ENCODE measurements around the gene POLD2.
"Not testable (repeated sequence)": the region's sequence is repeated elsewhere in the genome, so short reads cannot be mapped to it uniquely, and the experiment has no call there.

Gene POLD2

DNA sequence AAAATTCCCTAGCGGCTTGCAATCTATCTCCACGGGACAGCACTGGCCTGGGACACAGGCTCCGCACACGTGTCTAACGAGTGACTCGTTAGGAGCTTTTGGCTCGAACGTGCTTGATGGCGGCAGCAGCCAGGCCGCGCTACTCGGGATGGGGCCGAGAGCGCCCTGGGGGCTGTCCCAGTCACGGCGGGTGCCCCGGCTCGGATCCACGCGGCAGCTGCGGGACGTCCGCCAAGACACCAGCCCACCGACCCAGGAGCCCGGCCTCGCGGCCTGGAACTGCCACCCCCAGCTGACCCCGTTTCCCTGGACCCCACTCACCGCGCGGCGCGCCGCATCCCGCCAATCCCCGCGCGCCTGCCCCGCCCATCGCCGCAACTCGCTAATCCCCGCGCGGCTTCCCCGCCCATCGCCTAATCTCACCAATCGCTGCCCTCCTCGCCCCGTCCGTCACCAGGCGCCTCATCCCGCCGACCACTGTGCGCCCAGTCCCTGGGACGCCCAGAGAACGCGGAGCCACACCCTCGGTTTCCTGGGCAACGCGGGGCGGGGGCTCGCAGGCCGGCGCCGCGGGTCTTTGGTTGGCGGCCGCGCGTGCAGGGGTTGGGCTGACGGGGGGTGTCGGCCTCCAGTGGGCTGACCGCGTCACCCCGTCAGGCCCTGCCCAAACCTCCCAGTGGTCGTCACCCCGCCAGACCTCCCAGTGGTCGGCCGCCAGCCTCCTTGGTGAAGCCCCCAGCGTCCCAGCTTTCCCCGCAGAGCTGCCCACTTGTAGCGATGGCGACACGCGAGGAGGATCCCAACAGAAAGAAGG is at the start of gene POLD2:
TSS of gene POLD2 (minus strand) at position 359 of the 814 bp plus-strand sequence. CDS start 1,495 bp downstream, outside the sequence.
- Histone ChIP-seq H3K4me1 (ENCODE audit: control insufficient read depth, insufficient read depth, low read length) (no peaks in the 10 kb centered on the region; the same call in 1 of the 2 replicates), H3K9me3 (ENCODE audit: control insufficient read depth, insufficient read depth, low read length) (no peaks in the 10 kb centered on the region), H3K4me3 (ENCODE audit: low read length) (peak within 1 kb of the TSS; percentile 88), H3K27ac (ENCODE audit: low read length) (no peak within 1 kb of the TSS), H3K36me3 (ENCODE audit: control insufficient read depth, insufficient read depth, low read length) (peaks cover 2% of the 10 kb centered on the region; the same call in 1 of the 2 replicates), H3K27me3 (ENCODE audit: control insufficient read depth, insufficient read depth, low read length) (no peaks in the 10 kb centered on the region; the same call in none of the 2 replicates)
- DNase-seq (ENCODE audit: low read depth, low spot score), result peak; percentile 79
- WGBS (ENCODE audit: insufficient coverage, insufficient read length), result no CpG with 5 or more reads among the region's 86 CpGs

DNA sequence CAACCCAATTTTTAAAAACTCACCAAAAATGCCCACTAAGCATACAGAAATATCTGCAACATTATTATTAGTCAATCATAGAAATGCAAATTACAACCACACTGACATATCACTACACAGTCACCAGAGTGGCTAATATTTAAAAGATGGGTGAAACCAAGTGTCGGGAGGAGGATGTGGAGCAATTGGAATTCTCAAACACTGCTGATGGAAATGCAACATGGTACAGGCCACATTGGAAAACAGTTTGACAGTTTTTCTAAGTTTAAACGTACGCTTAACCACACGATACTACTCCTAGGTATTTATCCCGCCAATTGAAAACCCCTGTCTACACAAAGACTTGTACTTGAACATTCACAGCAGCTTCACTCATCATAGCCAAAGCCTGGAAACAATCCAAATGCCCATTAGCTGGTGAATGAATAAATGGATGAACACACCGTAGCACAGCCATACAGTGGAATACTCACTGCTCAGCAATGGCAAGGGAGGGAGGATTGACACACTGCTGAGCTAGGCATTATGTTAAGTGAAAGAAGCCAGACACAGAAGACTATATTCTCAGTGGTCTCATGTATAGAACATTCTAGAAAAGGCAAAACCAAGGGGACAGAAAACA is 49.6 kb upstream of the POLD2 start:
- H3K27me3 ChIP-seq (ENCODE audit: control insufficient read depth, insufficient read depth, low read length), result no peaks in the 10 kb centered on the region
- H3K27ac ChIP-seq (ENCODE audit: low read length), result no peak overlapping the region
- no CpG with 5 or more reads among the region's 6 CpGs for WGBS (ENCODE audit: insufficient coverage, insufficient read length)
- DNase-seq (ENCODE audit: low read depth, low spot score), result no peak
- no peak overlapping the region for H3K4me3 ChIP-seq (ENCODE audit: low read length)
- no peaks in the 10 kb centered on the region for H3K36me3 ChIP-seq (ENCODE audit: control insufficient read depth, insufficient read depth, low read length)
- no peaks in the 10 kb centered on the region for H3K9me3 ChIP-seq (ENCODE audit: control insufficient read depth, insufficient read depth, low read length)
- H3K4me1 ChIP-seq (ENCODE audit: control insufficient read depth, insufficient read depth, low read length), result no peaks in the 10 kb centered on the region

DNA sequence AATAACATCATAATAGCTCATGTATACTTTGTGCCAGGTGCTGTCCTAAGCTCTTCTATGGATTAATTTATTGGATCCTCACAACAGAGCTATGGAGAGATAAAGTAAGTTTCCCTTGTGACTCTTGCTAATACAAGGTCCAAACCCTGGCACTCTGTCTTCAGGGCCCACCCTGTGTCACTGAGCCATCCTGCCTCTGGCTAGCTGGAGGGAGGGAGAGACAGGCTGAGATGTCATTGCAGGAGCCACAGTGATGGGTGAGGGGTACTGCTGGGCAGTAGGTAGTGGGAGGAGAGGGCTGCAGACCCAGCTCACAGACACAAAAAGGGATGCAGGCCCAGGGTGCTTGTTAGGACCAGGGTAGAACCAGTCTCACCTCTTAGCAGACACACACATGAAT is 49.0 kb upstream of the POLD2 start:
- Histone ChIP-seq H3K27ac (ENCODE audit: low read length) (no peak overlapping the region), H3K36me3 (ENCODE audit: control insufficient read depth, insufficient read depth, low read length) (no peaks in the 10 kb centered on the region), H3K4me3 (ENCODE audit: low read length) (no peak overlapping the region), H3K4me1 (ENCODE audit: control insufficient read depth, insufficient read depth, low read length) (no peaks in the 10 kb centered on the region), H3K9me3 (ENCODE audit: control insufficient read depth, insufficient read depth, low read length) (no peaks in the 10 kb centered on the region), H3K27me3 (ENCODE audit: control insufficient read depth, insufficient read depth, low read length) (no peaks in the 10 kb centered on the region)
- no peak for DNase-seq (ENCODE audit: low read depth, low spot score)

DNA sequence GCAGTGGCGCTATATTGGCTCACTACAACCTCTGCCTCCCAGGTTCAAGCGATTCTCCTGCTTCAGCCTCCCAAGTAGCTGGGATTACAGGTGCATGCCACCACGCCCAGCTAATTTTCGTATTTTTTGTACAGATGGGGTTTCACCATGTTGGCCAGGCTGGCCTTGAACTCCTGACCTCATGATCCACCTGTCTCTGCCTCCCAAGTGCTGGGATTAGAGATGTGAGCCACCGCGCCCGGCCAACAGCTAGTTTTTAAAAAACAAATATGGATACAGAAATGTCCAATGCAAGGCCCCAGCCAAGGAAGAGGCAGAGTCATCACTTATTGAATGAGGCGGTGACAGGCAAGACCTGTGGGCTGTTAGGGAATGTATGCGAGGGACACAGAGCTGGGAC is 48.6 kb upstream of the POLD2 start:
- not testable (repeated sequence) for H3K27me3 ChIP-seq (ENCODE audit: control insufficient read depth, insufficient read depth, low read length); DNase-seq (ENCODE audit: low read depth, low spot score); H3K36me3 ChIP-seq (ENCODE audit: control insufficient read depth, insufficient read depth, low read length); H3K4me1 ChIP-seq (ENCODE audit: control insufficient read depth, insufficient read depth, low read length); H3K9me3 ChIP-seq (ENCODE audit: control insufficient read depth, insufficient read depth, low read length); H3K27ac ChIP-seq (ENCODE audit: low read length); H3K4me3 ChIP-seq (ENCODE audit: low read length)
- WGBS (ENCODE audit: insufficient coverage, insufficient read length), result no CpG with 5 or more reads among the region's 9 CpGs

DNA sequence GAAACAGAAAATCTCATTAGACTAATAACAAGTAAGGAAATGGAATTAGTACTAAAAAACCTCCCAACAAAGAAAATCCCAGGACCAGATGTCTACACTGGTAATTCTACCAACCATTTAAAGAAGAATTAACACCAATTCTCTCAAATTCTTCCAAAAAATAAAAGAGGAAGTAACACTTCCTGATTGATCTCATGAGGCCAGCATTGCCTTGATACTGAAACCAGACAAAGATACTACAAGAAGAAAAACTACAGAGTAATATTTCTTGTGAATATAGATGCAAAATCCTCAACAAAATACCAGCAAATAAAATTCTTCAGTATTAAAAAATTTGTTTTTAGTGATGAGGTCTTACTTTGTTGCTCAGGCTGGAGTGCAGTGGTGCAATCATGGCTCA is 44.6 kb upstream of the POLD2 start:
- H3K4me3 ChIP-seq (ENCODE audit: low read length), result no peak overlapping the region
- no peaks in the 10 kb centered on the region for H3K27me3 ChIP-seq (ENCODE audit: control insufficient read depth, insufficient read depth, low read length)
- no peaks in the 10 kb centered on the region for H3K9me3 ChIP-seq (ENCODE audit: control insufficient read depth, insufficient read depth, low read length)
- no peaks in the 10 kb centered on the region for H3K36me3 ChIP-seq (ENCODE audit: control insufficient read depth, insufficient read depth, low read length)
- no peaks in the 10 kb centered on the region for H3K4me1 ChIP-seq (ENCODE audit: control insufficient read depth, insufficient read depth, low read length)
- no peak for DNase-seq (ENCODE audit: low read depth, low spot score)
- no peak overlapping the region for H3K27ac ChIP-seq (ENCODE audit: low read length)

DNA sequence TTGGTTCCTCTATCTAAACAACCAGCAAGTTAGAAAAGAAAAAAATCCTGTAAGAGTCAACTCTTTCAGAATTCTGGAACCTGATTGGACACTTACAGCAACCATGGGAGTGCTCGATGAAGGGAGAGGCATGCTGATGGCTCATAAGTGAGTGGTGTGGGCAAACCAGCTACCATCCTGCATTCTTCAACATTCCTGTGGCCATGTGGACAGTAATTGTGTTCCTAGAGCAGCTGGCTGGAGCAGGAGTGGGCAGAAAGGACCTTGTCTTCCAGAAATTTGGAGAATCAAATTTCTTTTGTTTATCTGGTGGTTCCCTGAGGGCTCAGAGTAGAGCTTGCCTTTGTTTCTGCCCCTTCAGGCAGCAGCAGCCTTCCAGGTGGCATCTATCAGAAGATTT is 40.2 kb upstream of the POLD2 start:
- Histone ChIP-seq H3K4me3 (ENCODE audit: low read length) (no peak overlapping the region), H3K27me3 (ENCODE audit: control insufficient read depth, insufficient read depth, low read length) (no peaks in the 10 kb centered on the region), H3K4me1 (ENCODE audit: control insufficient read depth, insufficient read depth, low read length) (no peaks in the 10 kb centered on the region), H3K9me3 (ENCODE audit: control insufficient read depth, insufficient read depth, low read length) (no peaks in the 10 kb centered on the region), H3K36me3 (ENCODE audit: control insufficient read depth, insufficient read depth, low read length) (no peaks in the 10 kb centered on the region), H3K27ac (ENCODE audit: low read length) (no peak overlapping the region)
- no peak for DNase-seq (ENCODE audit: low read depth, low spot score)
- no CpG with 5 or more reads among the region's 1 CpG for WGBS (ENCODE audit: insufficient coverage, insufficient read length)

DNA sequence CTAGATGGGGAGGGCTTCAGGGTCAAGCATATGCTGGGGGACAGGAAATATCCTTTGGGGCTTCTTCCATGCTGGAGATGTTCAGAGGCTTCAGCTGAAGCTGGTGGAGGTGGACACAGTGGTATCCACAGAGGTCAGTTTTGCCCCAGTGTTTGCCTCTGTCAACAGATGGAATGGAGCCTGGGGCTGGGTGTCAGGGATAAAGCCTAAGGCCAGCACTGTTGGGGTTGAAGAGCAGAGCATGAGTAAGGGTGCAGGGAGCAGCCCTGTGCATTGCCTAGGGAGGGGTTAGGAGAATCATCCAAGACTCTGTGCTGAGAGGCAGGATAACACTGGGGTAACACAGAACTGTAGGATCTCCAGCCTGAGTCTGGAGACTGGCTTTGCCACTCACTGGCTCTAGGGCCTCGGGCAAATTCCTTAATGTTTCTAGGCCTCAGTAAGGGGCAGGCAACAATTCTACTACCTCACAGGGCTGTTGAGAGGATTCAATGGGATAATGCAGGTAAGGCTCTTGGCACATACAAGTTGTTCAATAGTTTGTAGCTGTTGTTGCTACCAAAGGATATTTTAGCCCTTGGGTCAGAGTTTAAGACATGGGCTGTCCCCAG is 39.5 kb upstream of the POLD2 start:
- H3K9me3 ChIP-seq (ENCODE audit: control insufficient read depth, insufficient read depth, low read length), result no peaks in the 10 kb centered on the region
- H3K36me3 ChIP-seq (ENCODE audit: control insufficient read depth, insufficient read depth, low read length), result no peaks in the 10 kb centered on the region
- WGBS (ENCODE audit: insufficient coverage, insufficient read length), result no CpG with 5 or more reads among the region's 1 CpG
- no peak overlapping the region for H3K4me3 ChIP-seq (ENCODE audit: low read length)
- H3K4me1 ChIP-seq (ENCODE audit: control insufficient read depth, insufficient read depth, low read length), result no peaks in the 10 kb centered on the region
- no peak for DNase-seq (ENCODE audit: low read depth, low spot score)
- no peaks in the 10 kb centered on the region for H3K27me3 ChIP-seq (ENCODE audit: control insufficient read depth, insufficient read depth, low read length)
- H3K27ac ChIP-seq (ENCODE audit: low read length), result no peak overlapping the region

DNA sequence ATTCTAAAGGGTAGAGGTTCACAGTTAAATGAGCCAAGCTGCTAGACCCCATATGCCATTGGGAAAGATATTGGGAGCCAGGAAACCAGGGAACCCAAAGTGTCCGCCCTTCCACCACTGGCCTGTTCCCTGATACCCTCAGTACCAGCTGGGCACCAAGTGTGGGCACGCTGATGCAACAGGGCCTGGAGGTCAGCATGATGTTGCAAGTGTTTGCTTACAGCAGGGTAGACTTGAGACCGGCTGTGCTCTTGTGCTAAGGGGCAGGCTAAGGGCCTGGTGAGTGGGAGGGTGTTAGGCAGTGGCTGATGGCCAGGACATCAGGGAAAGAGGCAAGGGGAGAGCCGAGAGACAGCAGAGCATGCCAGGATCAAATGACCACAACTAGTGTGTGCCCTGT is 38.8 kb upstream of the POLD2 start:
- H3K27ac ChIP-seq (ENCODE audit: low read length), result no peak overlapping the region
- no peak overlapping the region for H3K4me3 ChIP-seq (ENCODE audit: low read length)
- H3K4me1 ChIP-seq (ENCODE audit: control insufficient read depth, insufficient read depth, low read length), result peaks cover 1% of the 10 kb centered on the region; the same call in 1 of the 2 replicates
- no peaks in the 10 kb centered on the region for H3K36me3 ChIP-seq (ENCODE audit: control insufficient read depth, insufficient read depth, low read length)
- no peaks in the 10 kb centered on the region for H3K9me3 ChIP-seq (ENCODE audit: control insufficient read depth, insufficient read depth, low read length)
- DNase-seq (ENCODE audit: low read depth, low spot score), result no peak
- WGBS (ENCODE audit: insufficient coverage, insufficient read length), result no CpG with 5 or more reads among the region's 4 CpGs
- H3K27me3 ChIP-seq (ENCODE audit: control insufficient read depth, insufficient read depth, low read length), result no peaks in the 10 kb centered on the region

DNA sequence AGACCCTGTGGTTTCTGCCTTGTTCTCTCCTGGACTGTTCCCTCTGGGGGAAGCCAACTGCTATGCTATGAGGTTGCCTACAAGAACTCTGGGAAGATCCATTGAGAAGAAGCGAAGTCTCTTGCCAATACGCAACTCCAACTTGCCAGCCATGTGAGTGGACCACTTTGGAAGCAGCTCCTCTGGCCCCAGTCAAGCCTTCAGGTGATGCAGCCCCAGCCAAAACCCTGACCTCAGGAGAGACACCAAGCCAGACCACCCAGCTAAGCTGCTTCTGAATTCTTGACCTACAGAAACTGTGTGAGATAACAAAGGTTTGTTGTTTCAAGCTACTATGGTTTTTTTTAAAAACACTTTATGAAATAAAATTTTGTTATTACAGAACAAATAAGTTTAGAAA is 38.0 kb upstream of the POLD2 start:
- H3K4me1 ChIP-seq (ENCODE audit: control insufficient read depth, insufficient read depth, low read length), result peaks cover 1% of the 10 kb centered on the region; the same call in 1 of the 2 replicates
- no peak overlapping the region for H3K27ac ChIP-seq (ENCODE audit: low read length)
- H3K4me3 ChIP-seq (ENCODE audit: low read length), result no peak overlapping the region
- no CpG with 5 or more reads among the region's 2 CpGs for WGBS (ENCODE audit: insufficient coverage, insufficient read length)
- DNase-seq (ENCODE audit: low read depth, low spot score), result no peak
- H3K36me3 ChIP-seq (ENCODE audit: control insufficient read depth, insufficient read depth, low read length), result no peaks in the 10 kb centered on the region
- H3K27me3 ChIP-seq (ENCODE audit: control insufficient read depth, insufficient read depth, low read length), result no peaks in the 10 kb centered on the region
- H3K9me3 ChIP-seq (ENCODE audit: control insufficient read depth, insufficient read depth, low read length), result no peaks in the 10 kb centered on the region

DNA sequence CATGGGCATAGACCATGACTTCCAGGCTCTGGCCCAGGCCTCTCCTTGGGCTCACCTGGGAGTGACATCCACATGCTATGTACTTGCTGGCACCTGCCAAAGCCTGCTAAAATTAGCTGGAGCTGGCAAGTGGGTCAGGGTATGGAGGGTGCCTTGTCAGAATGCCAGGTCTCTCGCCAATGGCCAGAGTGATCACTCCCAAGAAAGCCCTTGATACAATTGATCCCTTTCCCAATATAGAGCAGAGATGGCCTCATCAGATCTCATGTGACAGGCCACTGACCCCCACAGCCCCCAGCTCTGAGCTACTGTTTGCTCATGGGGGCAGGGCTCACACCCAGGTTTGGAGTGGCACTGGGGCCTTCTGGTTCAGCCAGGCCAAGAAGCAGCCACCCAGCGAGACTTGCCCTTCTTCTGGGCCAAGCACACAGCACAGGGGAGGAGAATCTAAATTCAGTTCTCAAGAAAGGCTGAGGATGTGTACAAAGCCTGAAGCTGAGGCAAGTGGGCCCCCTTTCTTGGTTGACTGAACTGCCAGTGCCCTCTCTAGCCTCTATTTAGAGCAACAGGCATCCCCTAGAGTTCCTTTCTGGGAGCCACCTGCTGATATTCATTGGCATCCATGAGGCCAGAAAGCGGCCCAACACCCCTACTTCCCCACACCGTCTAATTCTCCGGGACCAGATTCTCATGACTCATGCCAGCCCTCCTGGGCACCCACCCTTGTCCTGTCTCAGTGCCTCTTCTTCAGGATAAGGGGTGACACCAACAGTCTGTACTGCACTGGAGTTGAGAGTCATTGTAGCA is 36.7 kb upstream of the POLD2 start:
- no peaks in the 10 kb centered on the region for H3K27me3 ChIP-seq (ENCODE audit: control insufficient read depth, insufficient read depth, low read length)
- no peaks in the 10 kb centered on the region for H3K9me3 ChIP-seq (ENCODE audit: control insufficient read depth, insufficient read depth, low read length)
- no peaks in the 10 kb centered on the region for H3K36me3 ChIP-seq (ENCODE audit: control insufficient read depth, insufficient read depth, low read length)
- H3K4me1 ChIP-seq (ENCODE audit: control insufficient read depth, insufficient read depth, low read length), result peaks cover 1% of the 10 kb centered on the region; the same call in 1 of the 2 replicates
- DNase-seq (ENCODE audit: low read depth, low spot score), result no peak
- no peak overlapping the region for H3K27ac ChIP-seq (ENCODE audit: low read length)
- no peak overlapping the region for H3K4me3 ChIP-seq (ENCODE audit: low read length)
- no CpG with 5 or more reads among the region's 5 CpGs for WGBS (ENCODE audit: insufficient coverage, insufficient read length)
